DOHH2 (cell line): Measurements from ENCODE around the gene KLK4.

Experiments
- H3F3A ChIP-seq: fragments of 200-600 bp; sonication (generic), shearing (Covaris generic); 2 replicates; pipeline ENCODE4 v1.6.0; 2016; ENCODE audit warnings: antibody characterized with exemption, mild to moderate bottlenecking; ENCODE audit not compliant: control insufficient read depth, insufficient read depth
- H3K27ac ChIP-seq: fragments of 200-600 bp; sonication (generic); 2 replicates; pipeline ENCODE4 v1.5.1; 2014; ENCODE audit warnings: low read depth, mild to moderate bottlenecking, low read length, moderate library complexity
- H3K27me3 ChIP-seq: fragments of 200-600 bp; sonication (generic); 2 replicates; pipeline ENCODE4 v1.6.1; 2014; ENCODE audit warnings: mild to moderate bottlenecking, low read length, mixed read lengths; ENCODE audit not compliant: control insufficient read depth
- H3K36me3 ChIP-seq: fragments of 200-600 bp; sonication (generic); 2 replicates; pipeline ENCODE4 v1.6.1; 2014; ENCODE audit warnings: mild to moderate bottlenecking, low read length, moderate library complexity, mixed read lengths; ENCODE audit not compliant: control insufficient read depth
- H3K4me1 ChIP-seq: fragments of 200-600 bp; sonication (generic); 2 replicates; pipeline ENCODE4 v1.6.1; 2014; ENCODE audit warnings: mild to moderate bottlenecking, low read length, mixed read lengths; ENCODE audit not compliant: control insufficient read depth
- H3K4me2 ChIP-seq: fragments of 200-600 bp; sonication (generic); 2 replicates; pipeline ENCODE4 v1.6.0; 2014; ENCODE audit warnings: mild to moderate bottlenecking, low read length, moderate library complexity
- H3K4me3 ChIP-seq: fragments of 200-600 bp; sonication (generic); 2 replicates; pipeline ENCODE4 v1.5.1; 2014; ENCODE audit warnings: mild to moderate bottlenecking, low read length, mixed read lengths
- H3K79me2 ChIP-seq: fragments of 200-600 bp; sonication (generic); 2 replicates; pipeline ENCODE4 v1.6.1; 2014; ENCODE audit warnings: mild to moderate bottlenecking, low read length, mixed read lengths; ENCODE audit not compliant: control insufficient read depth
- H3K9me2 ChIP-seq: fragments of 200-600 bp; sonication (generic); replicated peaks from 2 replicates; pipeline ENCODE4 v1.6.1; 2014; ENCODE audit warnings: mild to moderate bottlenecking, low read length, mixed read lengths; ENCODE audit not compliant: control insufficient read depth
- H3K9me3 ChIP-seq: fragments of 200-600 bp; sonication (generic); 2 replicates; pipeline ENCODE4 v1.6.1; 2014; ENCODE audit warnings: antibody characterized with exemption, low read length, mixed read lengths; ENCODE audit not compliant: control insufficient read depth, insufficient read depth
- H4K20me1 ChIP-seq: fragments of 200-600 bp; sonication (generic); 2 replicates; pipeline ENCODE4 v1.6.0; 2014; ENCODE audit warnings: low read depth, mild to moderate bottlenecking, antibody characterized with exemption, low read length, moderate library complexity; ENCODE audit not compliant: control insufficient read depth, insufficient read depth
- CTCF ChIP-seq: fragments of 200-600 bp; sonication (generic); IDR thresholded peaks from one replicate; pipeline ENCODE4 v1.5.1; 2014; ENCODE audit warnings: antibody characterized with exemption, mild to moderate bottlenecking, low read depth, low read length; ENCODE audit not compliant: poor library complexity, severe bottlenecking
- EZH2phosphoT487 ChIP-seq: fragments of 200-600 bp; sonication (generic); IDR thresholded peaks from 2 replicates; pipeline ENCODE4 v1.6.1; 2017; ENCODE audit warnings: borderline replicate concordance, mild to moderate bottlenecking, antibody characterized with exemption, low read length, moderate library complexity, mixed read lengths

The KLK4 gene

GRCh38 chr19:50902640-50903039 is 8.6 kb downstream of the KLK4 start:
- Histone ChIP-seq H3F3A (no peaks in the 10 kb centered on the region), H3K27me3 (0 out of 2 replicates have a peak, but pooled peaks cover 10% of the 10 kb centered on the region), H3K4me2 (no peak overlapping the region), H4K20me1 (no peaks in the 10 kb centered on the region), H3K9me2 (no peaks in the 10 kb centered on the region), H3K4me3 (no peak overlapping the region), H3K9me3 (no peaks in the 10 kb centered on the region), H3K27ac (no peak overlapping the region), H3K79me2 (no peaks in the 10 kb centered on the region), H3K4me1 (no peaks in the 10 kb centered on the region), H3K36me3 (no peaks in the 10 kb centered on the region)
- no peak for TF ChIP-seq EZH2phosphoT487
- no peak for TF ChIP-seq CTCF

GRCh38 chr19:50899569-50899968 is 11.6 kb downstream of the KLK4 start:
- Histone ChIP-seq H3K79me2 (no peaks in the 10 kb centered on the region), H3K4me3 (no peak overlapping the region), H3K9me2 (no peaks in the 10 kb centered on the region), H3K27ac (no peak overlapping the region), H3K36me3 (no peaks in the 10 kb centered on the region), H3K4me1 (peaks cover 12% of the 10 kb centered on the region), H3K9me3 (peaks cover 7% of the 10 kb centered on the region), H3K27me3 (0 out of 2 replicates have a peak, but pooled peaks cover 7% of the 10 kb centered on the region), H3F3A (no peaks in the 10 kb centered on the region), H3K4me2 (no peak overlapping the region), H4K20me1 (no peaks in the 10 kb centered on the region)
- TF ChIP-seq CTCF (no peak), EZH2phosphoT487 (no peak)

- H3K79me2 ChIP-seq: no peaks in the 10 kb centered on the region
- H3K27ac ChIP-seq: no peak overlapping the region
- 0 out of 2 replicates have a peak, but pooled peaks cover 7% of the 10 kb centered on the region for H3K27me3 ChIP-seq
- no peak overlapping the region for H3K4me3 ChIP-seq
- peaks cover 8% of the 10 kb centered on the region for H3K9me3 ChIP-seq
- no peak for TF ChIP-seq CTCF
- TF ChIP-seq EZH2phosphoT487: no peak
- H3K4me1 ChIP-seq: peaks cover 12% of the 10 kb centered on the region
- no peaks in the 10 kb centered on the region for H3K36me3 ChIP-seq
- no peak overlapping the region for H3K4me2 ChIP-seq
- H3K9me2 ChIP-seq: no peaks in the 10 kb centered on the region
- H3F3A ChIP-seq: no peaks in the 10 kb centered on the region
- H4K20me1 ChIP-seq: no peaks in the 10 kb centered on the region
Measured at GRCh38 chr19:50898018-50898417, 13.2 kb downstream of the KLK4 start.
